HG03565 (cell line): ENCODE measurements around the gene ASPSCR1.

Experiments used
- ATAC-seq: cut with Tn5 transposase; IDR thresholded peaks from one replicate; pipeline ENCODE4 v1.9.1; 2021; ENCODE audit warnings: mild to moderate bottlenecking, moderate library complexity; ENCODE audit not compliant: unreplicated experiment

The ASPSCR1 gene, protein sequence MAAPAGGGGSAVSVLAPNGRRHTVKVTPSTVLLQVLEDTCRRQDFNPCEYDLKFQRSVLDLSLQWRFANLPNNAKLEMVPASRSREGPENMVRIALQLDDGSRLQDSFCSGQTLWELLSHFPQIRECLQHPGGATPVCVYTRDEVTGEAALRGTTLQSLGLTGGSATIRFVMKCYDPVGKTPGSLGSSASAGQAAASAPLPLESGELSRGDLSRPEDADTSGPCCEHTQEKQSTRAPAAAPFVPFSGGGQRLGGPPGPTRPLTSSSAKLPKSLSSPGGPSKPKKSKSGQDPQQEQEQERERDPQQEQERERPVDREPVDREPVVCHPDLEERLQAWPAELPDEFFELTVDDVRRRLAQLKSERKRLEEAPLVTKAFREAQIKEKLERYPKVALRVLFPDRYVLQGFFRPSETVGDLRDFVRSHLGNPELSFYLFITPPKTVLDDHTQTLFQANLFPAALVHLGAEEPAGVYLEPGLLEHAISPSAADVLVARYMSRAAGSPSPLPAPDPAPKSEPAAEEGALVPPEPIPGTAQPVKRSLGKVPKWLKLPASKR

DNA sequence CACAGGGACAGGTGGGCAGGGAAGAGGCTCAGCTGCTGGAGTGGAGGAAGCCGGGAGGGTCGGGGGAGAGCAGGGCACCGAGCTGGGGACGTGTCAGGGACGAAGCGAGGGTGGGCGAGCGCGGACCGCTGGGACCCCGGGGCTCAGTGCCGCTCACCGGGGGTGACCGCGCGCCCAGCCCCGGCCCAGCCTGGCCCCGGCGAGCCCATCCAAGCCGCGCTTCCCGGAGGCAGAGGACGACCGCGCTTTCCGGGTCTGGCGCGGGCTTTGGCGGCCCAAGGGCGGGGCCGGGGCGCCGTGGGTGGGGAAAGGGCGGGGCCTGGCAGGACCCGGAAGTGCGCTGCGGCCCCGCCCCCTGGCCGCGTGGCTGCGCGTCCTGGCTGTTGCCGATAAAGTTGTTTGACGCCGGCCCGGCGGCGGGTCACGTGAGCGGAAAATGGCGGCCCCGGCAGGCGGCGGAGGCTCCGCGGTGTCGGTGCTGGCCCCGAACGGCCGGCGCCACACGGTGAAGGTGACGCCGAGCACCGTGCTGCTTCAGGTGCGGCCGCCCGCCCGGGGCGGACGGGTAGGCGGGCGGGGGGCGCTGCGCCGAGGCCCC is at the start of gene ASPSCR1:
Gene ASPSCR1 (plus strand): TSS at position 419 of the 598 bp plus-strand sequence. CDS start 18 bp downstream, at position 437.
- peak; percentile 63 for ATAC-seq

DNA sequence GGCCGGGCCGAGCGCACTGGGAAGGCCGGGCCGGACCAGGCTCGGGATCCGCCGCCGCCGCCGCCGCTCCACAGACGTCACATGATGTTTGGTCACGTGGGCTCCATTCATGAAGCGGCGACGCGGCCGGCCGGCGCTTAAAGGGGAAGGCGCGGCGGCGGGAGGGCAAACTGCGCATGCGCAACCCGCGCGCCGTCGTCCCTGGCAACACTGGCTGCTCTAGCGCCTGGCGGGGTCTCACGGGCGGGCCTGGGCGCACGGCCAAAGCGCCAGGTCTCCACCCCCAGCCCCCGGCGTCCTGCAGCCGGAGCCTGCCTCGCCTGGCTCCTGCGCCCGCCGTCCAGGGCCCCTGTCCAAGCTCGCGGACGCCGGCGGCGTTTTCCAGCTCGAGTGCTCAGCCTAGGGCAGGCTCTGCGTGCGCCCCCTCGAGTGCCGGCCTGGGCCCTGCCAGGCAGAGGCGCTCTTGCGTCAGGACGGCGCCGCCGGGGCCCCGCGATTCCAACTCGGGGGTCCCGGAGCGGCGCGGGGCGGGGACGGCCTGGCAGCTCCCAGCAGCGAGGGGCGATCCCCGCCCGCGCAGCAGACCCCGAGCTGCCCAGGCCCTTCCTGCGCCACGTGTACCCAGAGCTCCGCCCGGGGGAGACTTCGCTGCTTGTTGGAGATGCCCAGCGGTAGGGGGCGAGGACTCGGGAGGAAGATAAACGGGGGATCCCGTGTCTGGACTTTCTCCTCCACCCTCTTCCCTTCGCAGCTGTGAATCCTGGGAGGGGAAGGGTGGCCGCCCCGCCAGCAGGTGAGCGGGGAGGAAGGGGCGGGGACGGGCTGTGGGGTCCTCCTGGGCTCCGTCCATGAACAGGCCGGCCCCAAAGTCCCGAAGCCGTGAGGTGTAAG is 49.5 kb upstream of the ASPSCR1 start, which contains the start of gene MAFG:
Gene MAFG (minus strand): TSS at position 83 of the 891 bp plus-strand sequence. CDS start 4,550 bp downstream, outside the sequence.
- peak; percentile 55 for ATAC-seq

DNA sequence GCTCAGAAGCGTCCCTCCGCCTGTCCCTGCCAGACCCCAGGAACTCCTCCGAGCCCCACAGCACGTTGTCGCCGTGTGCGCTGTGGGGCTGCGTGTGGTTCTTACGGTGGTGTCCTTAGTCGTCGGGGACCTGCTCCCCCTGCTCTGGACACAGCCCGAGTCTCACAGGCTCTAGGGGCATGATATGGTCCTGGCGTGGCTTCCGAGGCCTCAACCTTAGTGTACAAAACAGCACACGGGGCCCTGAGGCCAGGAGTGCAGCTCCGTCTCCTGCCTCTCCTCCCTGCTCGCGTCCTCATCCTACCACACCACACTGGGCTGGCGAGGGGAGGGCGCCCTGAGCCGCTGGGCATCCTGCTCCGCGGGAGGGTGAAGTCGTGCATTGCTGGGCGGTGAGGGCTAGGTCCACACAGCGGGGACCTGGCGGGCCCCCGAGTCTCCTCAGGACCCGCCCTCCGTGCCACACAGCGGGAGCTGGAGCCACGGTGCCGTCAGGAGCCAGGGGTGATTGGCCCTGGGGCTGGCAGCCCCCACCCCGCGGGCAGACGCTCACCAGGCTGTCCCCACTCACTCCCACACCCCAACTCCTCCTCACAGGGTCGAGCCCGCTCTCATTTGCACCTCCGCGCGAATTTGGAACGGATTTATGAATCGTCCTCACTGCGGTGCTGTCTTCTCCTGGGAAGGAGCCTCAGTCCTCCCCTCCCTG is 48.7 kb upstream of the ASPSCR1 start:
- ATAC-seq, result no peak

DNA sequence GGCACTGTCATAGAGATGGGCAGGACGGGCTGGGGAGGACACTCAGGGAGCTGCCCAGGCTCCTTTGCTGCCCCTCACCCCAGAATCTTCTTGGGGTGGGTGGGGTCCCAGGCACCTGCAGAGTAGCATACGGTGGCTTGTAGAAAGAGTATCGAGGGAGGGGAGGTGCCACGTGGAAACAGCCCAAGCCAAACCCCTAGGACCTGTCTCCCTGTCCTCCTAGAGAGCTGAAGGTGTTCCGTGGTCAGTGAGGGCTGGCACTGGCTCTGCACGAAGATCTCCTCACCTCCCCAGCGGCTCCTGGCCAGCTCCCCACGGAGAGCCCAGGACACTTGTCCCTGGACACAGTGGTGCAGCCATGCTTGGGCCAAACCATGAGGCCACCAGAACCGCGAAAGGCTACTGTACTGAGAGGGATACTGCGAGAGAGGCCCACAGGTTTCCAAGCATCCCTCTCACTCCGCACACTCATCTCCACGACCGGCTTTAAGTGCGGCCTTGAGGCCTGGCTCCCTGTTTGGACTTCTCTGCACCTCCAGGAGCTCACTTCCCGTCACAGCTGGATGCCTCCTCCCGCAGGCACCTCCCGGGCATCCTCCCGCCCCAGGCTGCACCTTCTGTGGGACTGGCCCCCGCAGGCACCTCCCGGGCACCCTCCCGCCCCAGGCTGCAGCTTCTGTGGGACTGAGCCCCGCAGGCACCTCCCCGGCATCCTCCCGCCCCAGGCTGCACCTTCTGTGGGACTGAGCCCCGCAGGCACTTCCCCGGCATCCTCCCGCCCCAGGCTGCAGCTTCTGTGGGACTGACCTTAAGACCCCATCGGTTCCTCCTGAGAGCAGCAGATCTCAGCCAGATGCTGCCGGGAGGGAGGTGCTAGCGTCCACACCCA is 47.9 kb upstream of the ASPSCR1 start:
- ATAC-seq, result no peak

DNA sequence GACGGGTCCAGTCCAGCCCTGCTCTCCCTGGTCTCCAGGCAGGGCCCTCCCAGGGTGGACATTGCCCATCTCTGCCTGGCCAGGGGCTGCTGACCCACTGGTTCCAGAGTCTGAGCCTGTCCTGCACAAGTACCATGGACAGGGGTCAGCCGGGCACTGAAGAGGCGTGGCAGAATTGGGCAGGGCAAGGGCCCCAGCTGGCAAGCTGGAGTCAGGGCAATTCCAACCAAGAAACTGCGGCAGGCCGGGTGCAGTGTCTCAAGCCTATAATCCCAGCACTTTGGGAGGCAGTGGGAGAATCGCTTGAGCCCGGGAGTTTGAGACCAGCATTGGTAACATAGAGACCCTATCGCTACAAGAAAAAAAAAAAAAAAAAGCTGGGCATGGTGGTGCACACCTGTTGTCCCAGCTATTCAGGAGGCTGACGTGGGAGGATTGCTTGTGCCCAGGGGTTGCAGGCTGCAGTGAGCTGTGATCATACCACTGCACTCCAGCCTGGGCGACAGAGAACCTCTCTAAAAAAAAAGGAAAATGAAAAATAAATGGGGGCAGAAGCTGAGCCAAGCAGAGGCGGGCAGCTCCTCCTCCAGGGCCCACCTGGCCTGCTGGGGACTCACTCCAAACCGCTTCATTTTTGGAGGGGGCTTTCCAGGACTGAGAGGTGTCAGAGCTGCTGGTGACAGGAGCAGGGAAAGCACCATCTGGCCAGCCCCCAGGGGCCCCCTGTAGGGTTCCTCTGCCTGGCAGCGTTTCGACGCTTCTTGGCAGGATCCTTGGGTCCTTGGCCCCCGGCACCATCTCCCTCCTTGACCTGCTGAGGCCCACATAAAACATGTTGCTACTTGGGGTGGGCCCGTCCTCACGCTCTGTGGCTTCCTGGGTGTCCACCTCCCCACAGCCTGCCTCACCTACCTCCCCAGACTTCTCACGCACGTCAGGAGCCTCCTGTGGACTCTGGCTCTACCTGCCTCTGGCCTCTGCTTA is 47.0 kb upstream of the ASPSCR1 start:
- no peak for ATAC-seq

DNA sequence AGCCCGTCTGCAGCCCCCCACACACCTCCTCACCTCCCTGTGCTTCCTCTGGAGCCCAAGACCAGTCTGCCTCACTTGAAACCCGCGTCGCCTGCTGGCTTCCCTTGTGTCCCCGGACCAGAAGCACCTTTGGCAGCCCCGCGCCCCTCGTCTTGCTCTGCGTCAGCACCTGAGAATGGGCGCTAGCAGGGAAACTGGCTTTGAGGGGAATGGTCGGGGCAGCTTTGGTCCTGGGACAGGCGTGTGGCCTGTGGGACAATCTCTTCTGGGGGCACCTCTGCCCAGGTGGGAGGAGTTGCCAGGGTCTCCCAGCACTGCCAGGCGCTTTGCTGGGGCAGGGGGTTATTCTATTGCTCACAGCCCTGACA is 46.3 kb upstream of the ASPSCR1 start:
- ATAC-seq, result no peak

DNA sequence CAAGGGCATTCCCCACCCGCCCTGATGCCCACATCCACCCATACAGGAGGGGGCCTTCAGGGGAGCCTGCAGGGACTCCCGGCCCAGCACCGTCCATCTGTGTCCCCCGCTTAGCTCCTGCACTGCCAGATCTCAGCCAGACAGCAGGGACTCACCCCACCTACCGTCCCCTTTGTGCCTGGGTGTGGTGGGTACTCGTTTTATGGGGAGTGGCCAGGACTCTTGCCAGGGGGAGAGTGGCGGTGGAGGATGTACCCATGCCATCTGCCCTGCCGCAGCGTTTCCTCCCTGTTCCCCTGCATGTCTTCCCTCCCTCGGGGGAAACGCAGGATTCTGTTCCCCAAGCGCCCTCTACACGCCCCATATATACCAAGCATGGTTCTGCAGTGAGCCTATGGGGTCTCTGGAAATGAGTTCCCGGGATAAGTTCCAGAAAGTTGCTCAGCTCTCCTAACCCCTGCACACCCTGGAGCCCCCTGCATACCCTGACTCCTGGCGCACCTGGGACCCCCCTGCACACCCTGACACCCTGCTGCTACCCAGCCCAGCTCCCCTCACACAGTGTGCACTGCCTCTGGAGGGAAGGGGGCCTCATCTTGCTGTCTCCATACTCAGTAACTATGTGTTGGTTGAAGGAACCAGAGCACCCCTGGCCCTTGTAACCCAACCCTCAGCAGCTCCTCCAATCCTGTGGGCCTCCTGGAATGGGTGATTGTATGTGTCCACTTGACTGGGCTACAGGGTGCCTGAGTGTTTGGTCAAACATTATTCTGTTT is 45.7 kb upstream of the ASPSCR1 start:
- ATAC-seq, result no peak

DNA sequence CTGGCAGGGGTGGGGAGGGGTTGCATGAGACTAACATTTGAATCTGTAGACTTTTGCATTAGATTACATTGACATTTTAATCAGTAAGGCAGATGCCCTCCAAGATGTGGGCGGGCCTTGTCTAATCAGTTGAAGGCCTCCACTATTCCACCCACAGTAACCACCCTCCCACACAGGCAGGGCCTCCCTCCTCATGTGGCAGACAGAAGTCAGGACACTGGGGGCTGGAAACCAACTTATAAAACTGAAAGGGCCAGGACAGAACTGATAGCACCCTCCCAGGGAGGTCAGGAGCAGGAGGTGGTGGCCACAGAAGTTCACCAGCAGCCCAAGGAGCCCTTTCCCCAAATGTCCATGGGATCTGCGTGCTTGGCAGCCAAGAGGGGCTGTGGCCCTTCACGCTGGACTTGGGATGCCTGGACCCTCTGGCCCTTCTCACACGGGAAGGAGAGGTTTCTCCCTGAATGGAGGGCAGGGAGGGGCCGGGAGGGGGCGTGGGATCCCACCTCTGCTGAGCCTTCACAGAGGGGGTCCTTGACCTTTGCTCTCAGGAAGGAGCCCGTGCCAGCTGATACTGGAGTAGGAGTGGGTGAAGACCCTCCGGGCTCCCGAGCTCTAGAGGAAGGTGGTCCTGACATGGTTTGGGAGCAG is 45.0 kb upstream of the ASPSCR1 start:
- ATAC-seq, result no peak

DNA sequence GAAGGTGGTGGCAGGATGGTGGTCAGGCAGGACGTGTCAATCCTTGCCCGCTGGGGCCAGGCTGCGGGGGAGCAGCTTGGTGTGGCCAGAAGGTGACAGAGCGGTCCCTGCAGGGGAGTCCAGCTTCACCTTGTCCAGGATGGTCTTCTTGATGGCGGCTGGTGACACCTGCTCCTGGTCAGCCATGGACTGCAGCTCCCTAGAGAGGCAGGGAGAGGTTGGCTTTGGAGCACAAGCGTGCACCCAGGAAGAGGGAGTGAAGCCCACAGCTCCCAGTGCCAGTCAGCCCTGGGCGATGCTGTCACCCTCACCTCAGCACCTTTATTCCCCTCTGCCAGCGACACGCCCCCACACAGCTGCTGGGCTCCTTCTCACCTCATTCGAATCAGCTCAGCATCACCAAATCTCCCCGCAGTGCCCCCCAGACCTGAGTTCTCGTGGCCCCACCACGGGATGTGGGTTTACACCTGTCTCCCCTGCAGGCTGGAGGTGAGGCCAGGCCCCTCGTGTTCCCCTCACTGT is 44.2 kb upstream of the ASPSCR1 start:
- no peak for ATAC-seq

DNA sequence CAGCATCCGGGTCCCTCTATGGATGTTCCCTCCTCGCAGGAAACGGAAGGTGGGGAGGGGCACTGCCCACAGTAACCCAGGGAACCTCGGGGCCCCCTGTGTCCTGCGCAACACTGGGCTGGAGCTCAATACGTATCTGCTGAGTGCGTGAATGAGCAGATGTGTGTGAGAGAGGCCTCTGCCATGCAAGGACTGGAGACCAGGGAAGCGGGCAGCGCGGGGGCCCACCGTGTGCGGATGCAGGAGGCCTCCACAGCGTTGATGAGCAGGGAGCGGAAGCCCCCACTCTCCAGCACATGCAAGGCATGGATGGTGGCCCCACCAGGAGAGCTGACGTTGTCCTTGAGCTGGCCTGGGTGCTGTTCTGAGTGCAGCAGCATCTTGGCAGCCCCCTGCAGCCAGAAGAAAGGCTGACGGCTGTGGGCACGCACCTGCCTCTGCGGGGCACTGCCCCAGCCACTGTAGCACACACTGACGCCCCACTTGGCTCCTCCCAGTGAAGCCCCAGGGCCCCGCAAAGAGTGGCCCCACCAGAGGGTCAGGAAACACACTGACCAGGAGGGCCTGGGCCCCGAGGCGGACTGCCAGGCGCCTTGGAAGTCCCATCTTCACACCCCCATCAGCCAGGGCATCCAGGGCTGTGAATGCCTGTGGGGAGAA is 43.2 kb upstream of the ASPSCR1 start:
- no peak for ATAC-seq

DNA sequence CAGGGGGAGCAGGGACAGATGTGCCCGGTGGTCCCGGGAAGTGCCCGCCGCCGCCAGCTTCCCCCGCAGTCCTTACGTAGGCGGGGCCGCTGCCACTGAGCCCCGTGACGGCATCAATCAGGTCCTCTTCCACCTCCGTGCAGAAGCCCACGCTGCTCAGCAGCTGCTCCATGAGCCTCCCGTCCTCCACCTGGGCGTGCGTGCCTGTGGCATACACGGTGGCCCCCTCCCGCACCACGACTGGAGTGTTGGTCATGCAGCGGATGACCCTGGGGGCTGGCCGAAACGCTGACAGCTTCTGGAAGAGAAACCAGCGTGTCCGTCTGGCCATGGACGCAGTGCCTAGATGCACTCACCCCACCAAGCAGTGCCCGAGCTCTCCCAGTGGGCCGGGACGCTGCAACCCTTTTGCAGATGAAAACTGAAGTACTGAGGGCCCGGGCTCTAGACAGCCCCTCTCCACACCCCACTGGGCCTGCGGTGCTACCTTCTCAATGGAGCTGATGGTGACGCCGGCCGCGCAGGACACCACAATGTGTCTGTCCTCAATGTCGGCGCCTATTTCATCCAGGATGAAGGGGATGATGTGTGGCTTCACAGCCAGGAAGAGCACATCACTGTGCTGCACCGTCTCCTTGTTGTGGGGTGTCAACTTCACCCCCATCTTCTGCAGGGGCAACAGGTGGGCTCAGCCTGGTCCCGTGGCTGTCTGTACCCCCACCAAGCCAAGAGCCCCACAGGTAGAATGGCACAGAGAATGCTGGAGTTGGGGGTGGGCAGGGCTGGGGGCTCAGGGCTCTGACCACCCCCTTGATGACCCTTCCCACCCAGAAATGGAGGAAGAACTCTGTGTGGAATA is 42.4 kb upstream of the ASPSCR1 start:
- no peak for ATAC-seq

DNA sequence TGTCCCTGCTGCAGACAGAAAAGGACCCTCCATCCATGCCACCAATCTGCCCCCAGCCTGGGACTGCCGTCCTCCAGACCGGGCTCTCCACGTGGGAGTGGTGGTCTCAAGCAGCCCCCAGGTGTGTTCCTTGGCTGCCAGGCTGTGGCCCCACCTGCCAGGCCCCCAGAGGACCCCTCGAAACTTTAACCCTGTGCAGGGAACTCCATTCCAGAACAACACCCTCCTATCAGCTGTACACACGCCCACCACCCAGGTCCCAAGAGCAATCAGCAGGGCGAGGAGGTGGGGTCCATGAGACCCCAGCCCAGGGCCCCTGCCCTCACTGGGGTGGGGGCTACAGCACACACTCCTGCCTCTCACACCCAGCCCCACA is 41.7 kb upstream of the ASPSCR1 start:
- ATAC-seq, result no peak

DNA sequence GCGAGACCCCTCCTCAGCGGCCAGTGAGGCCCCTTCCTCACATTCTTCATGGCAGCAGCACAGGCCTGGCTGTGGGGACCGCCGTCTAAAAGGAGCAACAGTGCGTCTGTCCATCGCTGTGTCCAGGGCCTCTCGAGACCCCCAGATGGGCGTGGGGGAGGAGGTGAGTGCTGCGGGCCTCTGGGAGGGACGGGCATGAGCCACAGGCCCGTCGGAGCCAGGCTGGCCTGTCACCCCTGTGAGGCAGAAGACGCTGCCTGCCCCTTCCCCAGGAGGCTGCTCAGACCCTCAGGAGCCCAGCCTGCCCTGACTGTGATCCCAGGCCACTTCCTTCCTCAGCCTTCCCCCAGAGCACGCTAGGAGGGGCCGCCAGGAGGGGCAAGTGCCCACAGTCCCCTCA is 38.2 kb upstream of the ASPSCR1 start:
- no peak for ATAC-seq

DNA sequence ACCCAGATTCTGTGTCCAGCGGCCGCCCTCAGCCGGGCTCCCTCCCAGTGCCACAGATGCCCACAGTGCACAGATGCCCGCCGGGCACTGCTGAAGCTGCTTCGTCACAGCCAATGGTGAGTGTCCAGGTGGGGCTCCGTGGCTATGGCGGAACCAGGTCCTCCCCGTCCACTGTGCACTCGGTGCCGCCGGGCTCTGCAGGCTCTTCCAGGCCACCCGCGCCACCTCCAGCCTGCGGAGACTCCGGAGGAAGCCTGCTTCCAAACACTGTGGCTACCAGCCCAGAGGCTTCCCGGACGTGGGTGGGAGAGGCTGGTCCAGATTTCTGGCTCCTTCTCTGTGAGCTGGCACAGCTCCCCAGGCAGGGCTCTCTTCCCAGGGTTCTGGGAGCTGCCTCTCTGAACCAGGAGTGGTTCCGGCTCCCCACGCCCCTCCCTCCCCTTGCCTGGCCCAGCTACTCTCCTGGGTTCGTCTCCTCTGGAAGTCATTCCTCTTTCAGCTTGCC is 37.5 kb upstream of the ASPSCR1 start:
- no peak for ATAC-seq
